Mammary epithelial cell (primary cell): ENCODE data around the gene PPP1R16B.

Source experiments
- CTCF ChIP-seq, 2 donors: IDR thresholded peaks in 1 of 2; conservative IDR thresholded peaks in 1 of 2; 2 replicates each; pipeline ENCODE4 v1.5.1; 2011 to 2012; ENCODE audit warnings: inconsistent platforms in 2 of 2, low read length in 2 of 2, mild to moderate bottlenecking in 2 of 2, control low read depth in 1 of 2, low read depth in 1 of 2; ENCODE audit not compliant: insufficient read depth in 1 of 2; ENCODE audit errors: extremely low read depth in 1 of 2
- EZH2 ChIP-seq: IDR thresholded peaks from 2 replicates; pipeline ENCODE4 v1.6.1; 2012; ENCODE audit warnings: low read length, inconsistent platforms, borderline replicate concordance

DNA sequence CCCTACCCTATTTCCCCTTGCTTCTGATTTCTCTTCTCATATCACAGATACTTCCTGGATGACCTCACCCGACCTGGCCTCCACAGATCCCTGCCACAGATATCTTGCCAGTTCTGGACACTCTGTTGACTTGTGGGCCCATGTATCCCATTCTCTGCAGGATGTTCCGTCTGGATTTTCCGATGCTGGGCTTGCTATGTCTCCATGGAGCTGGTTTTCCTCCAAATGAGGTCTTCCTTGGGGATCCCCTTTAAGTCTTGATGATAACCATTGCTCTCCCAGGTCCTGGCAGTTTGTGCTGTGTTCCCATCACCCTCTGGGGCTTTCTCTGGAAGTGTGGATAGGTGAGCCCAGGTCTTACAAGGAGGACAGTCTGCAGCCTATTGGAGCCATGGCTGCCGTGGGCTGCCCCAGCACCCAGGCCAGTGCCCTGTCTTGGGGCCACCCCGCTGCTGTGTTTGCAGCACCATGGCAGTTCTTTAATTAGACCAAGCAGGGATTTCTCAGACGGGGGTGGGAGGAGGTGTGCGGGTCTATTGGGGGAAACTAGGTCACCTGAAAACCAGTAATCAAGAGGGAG, 23.9 kb downstream of the PPP1R16B start:
- no peak for TF ChIP-seq CTCF (conservative IDR thresholded peaks at IDR 0.05 in 1 of 2, IDR thresholded peaks at IDR 0.05 in 1 of 2; ENCODE audit: extremely low read depth in 1 of 2, insufficient read depth in 1 of 2, low read depth in 1 of 2, low read length in 2 of 2)
- TF ChIP-seq EZH2 = no peak
